Activated CD4-positive, alpha-beta T cell treated with anti-CD3 and anti-CD28 coated beads for 48 hours (primary cell): ENCODE results near the gene OSGIN1.

Source experiments
- DNase-seq: peaks from one replicate; pipeline ENCODE4 v3.0.0-alpha.2; 2020

OSGIN1 gene

GRCh38 chr16:83973581-83974385, 20.7 kb downstream of the OSGIN1 start:
- no peak for DNase-seq

- no peak for DNase-seq
These were observed 21.4 kb downstream of the OSGIN1 start for GRCh38 chr16:83974475-83974874.

GRCh38 chr16:83975590-83976260, 22.7 kb downstream of the OSGIN1 start:
- no peak for DNase-seq

GRCh38 chr16:83977056-83977815, 24.2 kb downstream of the OSGIN1 start:
- no peak for DNase-seq

GRCh38 chr16:83978401-83978904, 25.4 kb downstream of the OSGIN1 start:
- no peak for DNase-seq

- no peak for DNase-seq
These were observed 26.4 kb downstream of the OSGIN1 start for GRCh38 chr16:83979441-83979840.

GRCh38 chr16:83980794-83981193, 27.8 kb downstream of the OSGIN1 start:
- no peak for DNase-seq

- DNase-seq: no peak
These were observed 28.8 kb downstream of the OSGIN1 start for GRCh38 chr16:83981799-83982198.

- DNase-seq: no peak
These were observed 30.5 kb downstream of the OSGIN1 start for GRCh38 chr16:83983491-83983890.

- DNase-seq: no peak
These were observed 36.3 kb downstream of the OSGIN1 start for GRCh38 chr16:83989300-83989699.

- DNase-seq: no peak
These were observed 37.5 kb downstream of the OSGIN1 start for GRCh38 chr16:83990492-83990891.

GRCh38 chr16:83992624-83993023, 39.6 kb downstream of the OSGIN1 start:
- no peak for DNase-seq

- DNase-seq: no peak
These were observed 41.0 kb downstream of the OSGIN1 start for GRCh38 chr16:83994087-83994486.

- no peak for DNase-seq
These were observed 41.7 kb downstream of the OSGIN1 start for GRCh38 chr16:83994703-83995102.

- DNase-seq: no peak
These were observed 42.7 kb downstream of the OSGIN1 start for GRCh38 chr16:83995754-83996153.

- DNase-seq: no peak
These were observed 43.6 kb downstream of the OSGIN1 start for GRCh38 chr16:83996481-83997252.

- DNase-seq: no peak
These were observed 45.1 kb downstream of the OSGIN1 start for GRCh38 chr16:83998091-83998490.

GRCh38 chr16:84000989-84001642, 48.1 kb downstream of the OSGIN1 start:
- DNase-seq: no peak

GRCh38 chr16:84001726-84002125, 48.7 kb downstream of the OSGIN1 start:
- no peak for DNase-seq

GRCh38 chr16:84003038-84003437, 50.0 kb downstream of the OSGIN1 start:
- DNase-seq: no peak

- no peak for DNase-seq
These were observed 51.4 kb downstream of the OSGIN1 start for GRCh38 chr16:84004442-84004841.

- DNase-seq: no peak
These were observed 52.4 kb downstream of the OSGIN1 start for GRCh38 chr16:84005391-84005790.
